HG03460 (cell line): ENCODE measurements around the gene MEF2C.

ENCODE experiments used
- ATAC-seq: cut with Tn5 transposase; IDR thresholded peaks from one replicate; pipeline ENCODE4 v1.9.1; 2021; ENCODE audit not compliant: unreplicated experiment

The MEF2C gene

DNA sequence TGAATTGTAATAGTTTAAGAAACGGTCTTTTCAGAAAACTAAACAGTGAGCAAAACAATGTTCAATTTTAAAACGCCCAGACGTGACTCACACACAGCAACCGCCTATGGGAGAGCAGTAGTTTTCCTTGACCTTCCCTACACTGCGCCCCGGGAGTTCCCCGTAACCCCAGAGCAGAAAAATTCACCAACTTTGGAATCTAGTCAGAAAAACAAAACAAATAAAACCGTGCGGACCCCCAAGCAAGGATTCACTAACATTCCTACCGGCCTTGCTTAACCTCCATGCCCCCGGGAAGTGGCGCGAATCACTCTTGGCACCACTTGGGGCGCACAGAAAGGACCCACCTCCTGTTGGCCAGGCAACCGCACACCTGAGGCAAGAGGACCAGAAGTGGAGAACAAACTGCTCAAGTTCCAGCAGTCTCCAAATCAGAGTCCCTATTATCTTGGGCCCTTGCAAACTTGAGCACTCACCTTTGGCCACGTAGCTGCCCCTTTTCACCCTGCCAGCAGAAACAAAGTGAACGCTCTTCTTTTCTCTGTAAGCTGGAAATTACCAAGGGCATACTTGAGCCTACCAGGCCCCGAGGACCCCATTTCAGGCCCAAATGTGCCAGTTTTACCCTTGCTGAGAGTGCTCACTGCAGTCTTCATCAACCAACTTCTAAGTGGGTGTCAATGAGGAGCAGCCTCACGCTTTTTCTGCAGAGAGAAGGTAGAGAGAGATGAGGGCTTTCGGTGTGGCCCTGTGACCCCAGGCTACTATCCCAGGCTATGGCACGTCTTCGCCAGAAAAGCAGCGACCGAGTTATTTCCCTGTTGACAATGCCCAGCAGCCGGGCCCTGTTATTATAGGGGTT lies 189.7 kb downstream of the MEF2C start:
- ATAC-seq, result no peak

DNA sequence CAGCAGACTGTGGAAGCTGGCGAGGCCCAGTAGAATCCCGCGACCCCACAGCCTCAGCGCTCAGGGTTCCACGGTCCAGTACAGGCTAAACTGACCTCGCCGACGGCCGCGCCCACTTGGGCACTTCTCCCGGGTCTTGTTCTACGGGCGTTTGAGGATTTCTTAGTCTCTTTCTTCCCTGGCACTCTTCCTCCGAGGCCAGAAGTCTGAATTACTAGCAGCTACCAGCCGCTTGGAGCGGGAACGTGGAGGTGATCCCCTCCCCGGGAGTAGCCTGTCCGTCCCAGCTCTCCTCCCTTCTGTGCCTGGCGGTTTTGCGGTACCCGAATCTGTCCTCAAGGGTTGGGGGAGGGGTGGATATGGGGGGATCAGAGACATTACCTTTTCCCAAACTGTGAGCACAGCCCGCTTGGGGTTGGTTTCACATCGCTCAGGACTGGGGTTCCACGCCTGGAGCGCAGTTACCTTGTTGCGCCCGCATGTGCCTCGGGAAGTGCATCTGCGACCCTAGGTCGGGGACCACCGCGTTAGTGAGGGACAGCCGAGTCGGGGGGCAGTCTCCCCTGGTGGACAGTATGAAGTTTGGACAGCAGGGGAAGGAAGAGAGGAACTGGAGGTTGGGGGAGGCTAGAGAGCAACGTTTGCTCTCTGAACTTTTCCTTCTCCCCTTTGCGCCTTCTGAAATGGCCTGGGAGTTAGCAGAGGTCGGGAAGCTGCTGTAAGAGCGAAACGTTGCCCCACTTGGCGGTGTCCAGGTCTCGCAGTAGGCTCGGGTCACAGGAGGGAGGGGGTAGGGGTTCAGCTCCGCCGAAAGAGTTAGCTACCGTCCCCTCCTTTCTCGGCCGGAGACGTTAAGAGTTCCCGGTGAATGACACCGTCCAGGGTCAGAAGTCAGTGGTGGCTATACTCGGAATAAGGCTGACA lies 190.8 kb downstream of the MEF2C start:
- ATAC-seq, result no peak

DNA sequence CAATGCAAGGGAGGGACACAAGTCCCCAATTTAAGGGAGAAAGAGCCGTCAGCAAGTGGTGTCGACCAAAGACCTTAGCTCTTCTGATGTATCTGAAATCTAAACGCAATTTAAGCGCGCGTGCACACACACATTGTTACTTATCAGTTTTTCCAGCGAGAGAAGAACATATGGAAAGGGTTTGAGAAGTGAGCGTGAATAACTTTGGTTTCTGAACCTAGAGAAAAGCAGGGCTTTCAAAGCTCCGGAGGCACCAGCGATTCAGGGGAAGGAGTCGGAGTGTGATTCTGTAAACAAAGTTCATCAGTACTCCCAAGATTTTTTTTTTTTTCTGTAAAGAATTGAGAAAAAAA lies 191.8 kb downstream of the MEF2C start:
- ATAC-seq, result no peak

DNA sequence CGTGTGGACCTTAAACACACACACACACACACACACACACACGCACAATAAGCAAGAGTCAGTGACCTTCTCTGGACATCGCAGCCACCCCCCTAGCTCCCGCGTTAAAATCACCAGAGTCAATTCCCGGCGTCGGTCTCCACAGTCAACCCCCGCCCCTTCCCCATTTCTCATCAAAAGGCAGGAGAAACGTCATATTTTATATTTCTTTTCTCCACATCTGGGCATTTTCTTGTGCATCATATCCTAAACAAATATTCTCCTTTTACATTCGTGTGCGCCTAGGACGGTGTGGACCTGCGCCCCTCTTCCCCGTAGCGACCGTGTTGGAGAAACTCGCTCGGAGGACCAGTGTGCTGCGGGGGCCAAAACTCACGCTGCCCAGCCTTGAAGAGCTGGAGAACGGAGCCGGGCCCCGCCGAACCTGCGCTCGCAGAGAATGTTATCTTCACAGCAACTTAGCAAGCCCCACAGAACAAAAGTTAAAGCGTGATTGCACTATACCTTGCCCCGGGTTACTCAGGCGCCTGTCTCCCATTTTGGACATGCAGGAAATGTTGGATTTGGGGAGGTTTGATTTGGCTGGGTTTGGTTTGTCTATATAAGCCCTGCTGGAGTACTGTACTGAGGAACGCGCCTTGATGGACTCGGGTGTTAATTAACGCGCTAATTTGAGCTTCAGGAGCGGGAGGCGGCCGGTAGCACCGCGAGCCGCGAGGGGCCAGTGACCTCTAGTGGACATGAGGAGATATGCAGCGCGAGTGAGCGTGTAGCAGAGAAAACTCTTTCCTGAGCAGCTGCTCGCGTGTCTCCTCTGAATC lies 192.4 kb downstream of the MEF2C start:
- ATAC-seq, result peak; percentile 85

- ATAC-seq, result no peak
These were observed 193.1 kb downstream of the MEF2C start for GRCh38 chr5:88689668-88690408.

GRCh38 chr5:88688984-88689667 lies 193.9 kb downstream of the MEF2C start:
- ATAC-seq, result no peak

GRCh38 chr5:88688156-88688983 lies 194.6 kb downstream of the MEF2C start:
- no peak for ATAC-seq

- ATAC-seq, result no peak
These were observed 195.5 kb downstream of the MEF2C start for GRCh38 chr5:88687373-88687911.

- ATAC-seq, result no peak
These were observed 196.3 kb downstream of the MEF2C start for GRCh38 chr5:88686726-88687125.

- ATAC-seq, result no peak
These were observed 197.1 kb downstream of the MEF2C start for GRCh38 chr5:88685591-88686541.

- peak; percentile 40 for ATAC-seq
These were observed 199.4 kb downstream of the MEF2C start for GRCh38 chr5:88683506-88684135.

DNA sequence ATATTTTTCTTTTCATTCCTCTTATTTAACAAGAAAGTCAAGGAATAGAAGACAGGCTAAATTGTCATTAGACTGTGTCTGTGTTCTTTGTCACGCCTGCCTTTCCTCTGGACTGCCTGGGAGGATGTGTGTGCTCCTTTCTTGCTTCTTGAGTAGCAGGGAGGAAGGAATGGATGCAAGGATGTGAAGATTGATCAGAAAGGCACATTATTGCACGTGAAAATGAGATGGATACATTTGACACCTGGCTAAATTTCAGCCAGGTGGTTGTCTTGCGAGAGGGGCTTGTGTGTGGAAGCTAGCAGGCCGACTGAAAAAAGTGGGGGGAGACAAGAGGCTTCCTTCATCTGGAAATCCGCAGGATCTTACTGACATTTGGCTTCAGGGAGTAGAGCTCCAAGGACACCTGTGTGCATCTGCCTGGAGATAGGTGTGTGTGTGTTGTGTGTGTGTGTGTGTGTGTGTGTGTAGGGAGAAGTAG lies 200.1 kb downstream of the MEF2C start:
- no peak for ATAC-seq

DNA sequence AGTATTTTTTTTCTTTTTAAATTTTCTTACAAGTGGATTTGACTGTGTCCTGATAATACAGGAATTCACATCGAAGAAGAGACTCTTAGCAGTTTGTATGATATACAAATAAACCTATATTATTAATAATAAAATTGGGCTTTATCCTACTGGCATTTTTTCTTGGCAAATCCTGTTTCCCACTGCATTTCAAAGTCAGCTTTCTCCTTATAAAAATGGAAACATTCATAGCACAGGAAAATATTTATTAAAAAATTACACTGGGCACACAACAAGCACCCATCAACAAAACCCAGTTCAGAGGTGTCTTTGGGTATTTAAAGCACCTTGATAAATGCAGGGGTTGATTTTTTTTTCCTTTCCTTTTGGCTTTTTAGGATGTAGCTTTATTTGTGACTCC lies 200.9 kb downstream of the MEF2C start:
- ATAC-seq, result no peak

DNA sequence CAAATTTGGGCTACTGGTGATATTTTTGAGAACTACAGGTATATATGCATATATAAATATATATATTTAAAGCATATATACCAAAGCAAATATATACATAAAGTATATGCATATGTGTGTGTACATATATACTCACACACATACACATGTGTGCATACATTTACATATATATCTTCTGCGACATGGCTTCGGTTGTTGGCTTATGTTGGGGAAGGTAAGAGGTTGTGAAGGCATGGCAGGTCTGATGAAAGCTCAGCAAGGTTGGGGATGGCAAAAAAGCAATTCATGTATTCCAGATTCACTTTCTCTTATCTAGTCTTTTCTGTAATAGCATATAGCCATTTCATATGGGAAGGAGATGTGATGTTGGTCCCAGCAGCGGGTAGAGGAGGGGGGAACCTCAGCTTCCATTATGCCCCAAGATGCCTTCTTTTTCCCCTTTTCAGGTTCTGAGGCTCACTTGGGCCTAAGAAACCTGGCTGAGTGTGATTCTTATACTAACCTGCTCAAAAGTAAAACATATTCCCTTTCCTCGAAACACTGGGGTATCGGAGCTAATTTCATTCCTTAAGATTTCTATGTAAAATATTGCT lies 201.7 kb downstream of the MEF2C start:
- no peak for ATAC-seq

- ATAC-seq, result peak; percentile 74
These were observed 202.5 kb downstream of the MEF2C start for GRCh38 chr5:88680253-88681132.

DNA sequence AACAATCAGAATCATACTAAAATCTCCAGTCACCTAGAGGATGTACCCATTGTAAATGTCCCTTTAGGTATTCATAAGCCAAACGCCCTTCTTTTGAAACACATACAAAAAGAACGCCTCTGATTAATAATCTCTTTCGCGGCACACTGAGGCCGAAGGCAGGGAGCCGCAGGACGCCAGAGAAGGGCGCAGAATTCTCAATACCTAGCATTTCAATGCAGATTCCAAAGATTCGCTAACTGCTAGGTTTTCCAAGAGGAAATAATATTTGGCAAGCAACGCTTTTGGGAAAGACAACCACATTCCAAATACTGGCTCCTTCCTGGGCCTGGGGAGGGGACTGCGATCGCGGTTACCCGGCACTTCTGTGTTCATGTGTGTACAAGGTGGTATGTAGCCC lies 203.3 kb downstream of the MEF2C start:
- ATAC-seq, result no peak
